Measurements from ENCODE around the gene CDH4. TPM values are rescaled to one million over a fixed set of nuclear protein-coding genes. Genes with fewer than 3 reads are reported as not detected.

Gene CDH4
- total RNA-seq, 1 experiment from 2014 or later, result 25.0 TPM

DNA sequence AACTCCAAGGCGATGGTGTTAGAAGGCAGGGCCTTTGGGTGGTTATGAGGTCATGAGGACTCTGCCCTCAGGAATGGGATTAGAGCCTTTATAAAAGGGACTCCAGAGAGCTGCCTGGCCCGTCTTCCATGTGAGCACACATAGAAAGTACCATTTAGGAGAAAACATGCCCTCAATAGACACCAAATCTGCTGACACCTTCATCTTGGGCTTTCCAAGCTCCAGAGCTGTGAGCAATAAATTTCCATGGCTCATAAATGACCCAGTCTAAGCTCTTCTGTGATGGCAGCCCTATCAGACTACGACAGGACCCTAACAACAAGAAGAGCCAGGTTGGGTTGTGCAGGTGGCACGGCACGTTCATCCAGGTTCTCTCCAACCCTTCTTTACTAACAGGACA is 189.5 kb downstream of the CDH4 start:
- TF ChIP-seq, protein P1, sequence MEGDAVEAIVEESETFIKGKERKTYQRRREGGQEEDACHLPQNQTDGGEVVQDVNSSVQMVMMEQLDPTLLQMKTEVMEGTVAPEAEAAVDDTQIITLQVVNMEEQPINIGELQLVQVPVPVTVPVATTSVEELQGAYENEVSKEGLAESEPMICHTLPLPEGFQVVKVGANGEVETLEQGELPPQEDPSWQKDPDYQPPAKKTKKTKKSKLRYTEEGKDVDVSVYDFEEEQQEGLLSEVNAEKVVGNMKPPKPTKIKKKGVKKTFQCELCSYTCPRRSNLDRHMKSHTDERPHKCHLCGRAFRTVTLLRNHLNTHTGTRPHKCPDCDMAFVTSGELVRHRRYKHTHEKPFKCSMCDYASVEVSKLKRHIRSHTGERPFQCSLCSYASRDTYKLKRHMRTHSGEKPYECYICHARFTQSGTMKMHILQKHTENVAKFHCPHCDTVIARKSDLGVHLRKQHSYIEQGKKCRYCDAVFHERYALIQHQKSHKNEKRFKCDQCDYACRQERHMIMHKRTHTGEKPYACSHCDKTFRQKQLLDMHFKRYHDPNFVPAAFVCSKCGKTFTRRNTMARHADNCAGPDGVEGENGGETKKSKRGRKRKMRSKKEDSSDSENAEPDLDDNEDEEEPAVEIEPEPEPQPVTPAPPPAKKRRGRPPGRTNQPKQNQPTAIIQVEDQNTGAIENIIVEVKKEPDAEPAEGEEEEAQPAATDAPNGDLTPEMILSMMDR (IDR thresholded peaks at IDR 0.05; ENCODE audit: unreplicated experiment), result no peak
- H3K27me3 Mint-ChIP-seq (ENCODE audit: insufficient read depth, unreplicated experiment), result no peaks in the 10 kb centered on the region
- H3K4me3 Mint-ChIP-seq (ENCODE audit: unreplicated experiment), result no peak overlapping the region
- intact Hi-C loops (cut with micrococcal nuclease), result no loop called here
- no peak for DNase-seq (ENCODE audit: unreplicated experiment)
- BruUV-seq (replicated peaks), result no TSS peak
- H3K4me1 Mint-ChIP-seq (ENCODE audit: insufficient read depth, unreplicated experiment), result peaks cover 13% of the 10 kb centered on the region
- H3K36me3 Mint-ChIP-seq (ENCODE audit: insufficient read depth, unreplicated experiment), result no peaks in the 10 kb centered on the region
- H3K27ac Mint-ChIP-seq (ENCODE audit: low read depth, unreplicated experiment), result no peak overlapping the region
- CTCF ChIA-PET, result interaction anchor here (0.6 kb wide), 2 partner anchors 454 to 458 kb away, joined by 3 read pairs; no protein-coding TSS in a partner anchor
- no peaks in the 10 kb centered on the region for H3K9me3 Mint-ChIP-seq (ENCODE audit: unreplicated experiment)
- POLR2A ChIA-PET, result interaction anchor here (0.6 kb wide), 2 partner anchors 1141 to 1935 kb away, joined by 3 read pairs; no protein-coding TSS in a partner anchor

DNA sequence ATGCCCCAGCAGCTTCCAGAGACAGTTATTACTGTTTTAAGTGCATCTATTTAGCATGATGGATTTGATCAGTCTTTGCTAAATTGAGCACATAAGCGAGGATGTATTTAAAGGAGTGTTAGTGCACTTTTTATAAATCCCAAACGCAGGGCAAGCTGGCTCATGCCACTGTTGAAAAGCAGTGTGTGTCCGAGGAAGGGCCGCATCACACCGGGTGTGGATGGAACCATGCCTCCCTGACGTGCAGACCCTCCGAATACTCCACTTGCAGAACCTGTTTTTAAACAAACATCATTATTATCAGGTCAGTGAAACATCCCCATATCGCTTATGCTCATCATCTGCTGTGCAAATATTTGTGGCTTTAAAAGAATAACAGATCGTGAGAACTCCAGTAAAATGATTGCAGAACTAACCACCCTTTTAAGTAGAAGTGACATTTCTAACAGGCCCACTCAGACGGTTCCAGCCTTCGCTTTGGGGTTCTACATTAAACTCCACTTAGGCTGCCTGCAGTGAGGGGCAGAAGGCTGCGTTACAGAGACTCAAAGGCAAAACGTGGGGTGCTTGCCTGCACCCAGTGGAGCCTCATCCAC is 190.1 kb downstream of the CDH4 start:
- no TSS peak for BruUV-seq (replicated peaks)
- TF ChIP-seq, protein P1 (IDR thresholded peaks at IDR 0.05; ENCODE audit: unreplicated experiment), result no peak
- CTCF ChIA-PET, result no interaction called here
- no peaks in the 10 kb centered on the region for H3K9me3 Mint-ChIP-seq (ENCODE audit: unreplicated experiment)
- intact Hi-C loops (cut with micrococcal nuclease), result no loop called here
- peaks cover 6% of the 10 kb centered on the region for H3K4me1 Mint-ChIP-seq (ENCODE audit: insufficient read depth, unreplicated experiment)
- H3K27me3 Mint-ChIP-seq (ENCODE audit: insufficient read depth, unreplicated experiment), result no peaks in the 10 kb centered on the region
- POLR2A ChIA-PET, result no interaction called here
- H3K4me3 Mint-ChIP-seq (ENCODE audit: unreplicated experiment), result no peak overlapping the region
- no peak for DNase-seq (ENCODE audit: unreplicated experiment)
- H3K27ac Mint-ChIP-seq (ENCODE audit: low read depth, unreplicated experiment), result no peak overlapping the region
- no peaks in the 10 kb centered on the region for H3K36me3 Mint-ChIP-seq (ENCODE audit: insufficient read depth, unreplicated experiment)

DNA sequence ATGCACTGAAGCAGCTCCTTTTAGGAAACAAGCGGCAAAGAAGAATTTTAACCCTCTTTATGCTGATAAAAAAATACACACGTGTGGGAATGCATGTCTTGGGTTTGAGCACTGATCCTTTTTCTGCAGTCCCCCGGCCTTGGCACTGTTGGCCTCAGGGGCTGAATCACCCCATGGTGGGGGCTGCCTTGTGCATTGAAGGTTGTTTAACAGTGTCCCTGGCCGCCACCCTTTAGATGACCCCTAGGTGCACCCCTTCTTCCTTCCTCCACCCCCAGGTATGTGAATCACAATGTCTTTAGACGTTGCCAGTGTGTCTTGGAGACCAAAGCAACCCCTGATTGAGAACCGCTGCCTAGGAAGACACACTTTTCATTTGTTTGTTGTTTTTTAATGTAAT is 190.7 kb downstream of the CDH4 start:
- H3K36me3 Mint-ChIP-seq (ENCODE audit: insufficient read depth, unreplicated experiment), result no peaks in the 10 kb centered on the region
- H3K27me3 Mint-ChIP-seq (ENCODE audit: insufficient read depth, unreplicated experiment), result no peaks in the 10 kb centered on the region
- peaks cover under 1% of the 10 kb centered on the region for H3K4me1 Mint-ChIP-seq (ENCODE audit: insufficient read depth, unreplicated experiment)
- H3K27ac Mint-ChIP-seq (ENCODE audit: low read depth, unreplicated experiment), result no peak overlapping the region
- no TSS peak for BruUV-seq (replicated peaks)
- CTCF ChIA-PET, result no interaction called here
- no peak overlapping the region for H3K4me3 Mint-ChIP-seq (ENCODE audit: unreplicated experiment)
- intact Hi-C loops (cut with micrococcal nuclease), result no loop called here
- TF ChIP-seq, protein P1 (IDR thresholded peaks at IDR 0.05; ENCODE audit: unreplicated experiment), result no peak
- no peaks in the 10 kb centered on the region for H3K9me3 Mint-ChIP-seq (ENCODE audit: unreplicated experiment)
- POLR2A ChIA-PET, result no interaction called here
- no peak for DNase-seq (ENCODE audit: unreplicated experiment)

DNA sequence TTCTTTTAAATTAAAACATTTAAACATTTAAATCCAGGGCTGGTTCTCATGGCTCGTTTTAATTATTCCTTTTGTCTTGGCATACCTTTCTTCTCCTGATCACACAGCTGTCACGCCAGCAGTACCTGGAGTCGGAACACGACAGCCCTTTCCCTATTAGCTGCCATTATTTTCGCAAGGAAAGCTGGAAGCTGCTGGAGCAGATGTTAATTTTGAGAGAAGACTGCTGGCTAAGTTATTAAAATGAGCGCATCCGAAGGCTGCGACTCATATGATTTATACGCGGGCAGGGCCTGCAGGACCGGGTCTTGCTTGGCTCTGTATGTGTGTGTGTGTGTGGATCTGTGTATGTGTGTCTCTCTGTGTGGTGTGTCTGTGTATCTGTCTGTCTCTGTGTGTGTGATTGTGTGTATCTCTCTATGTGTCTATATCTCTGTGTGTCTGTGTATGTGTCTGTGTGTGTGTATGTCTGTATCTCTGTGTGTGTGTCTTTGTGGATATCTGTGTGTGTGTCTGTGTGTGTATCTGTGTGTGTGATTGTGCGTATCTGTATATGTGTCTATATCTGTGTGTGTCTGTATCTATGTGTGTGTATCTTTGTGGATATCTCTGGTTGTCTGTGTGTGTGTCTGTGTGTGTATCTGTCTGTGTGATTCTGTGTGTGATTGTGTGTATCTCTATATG is 191.5 kb downstream of the CDH4 start:
- TF ChIP-seq, protein P1 (IDR thresholded peaks at IDR 0.05; ENCODE audit: unreplicated experiment), result no peak
- intact Hi-C loops (cut with micrococcal nuclease), result no loop called here
- no peak overlapping the region for H3K4me3 Mint-ChIP-seq (ENCODE audit: unreplicated experiment)
- ChIA-PET POLR2A (no interaction called here), CTCF (interaction anchor here (0.6 kb wide), 1 partner anchor 42 kb away, joined by 4 read pairs; no protein-coding TSS in a partner anchor)
- BruUV-seq (replicated peaks), result no TSS peak
- no peak overlapping the region for H3K27ac Mint-ChIP-seq (ENCODE audit: low read depth, unreplicated experiment)
- no peaks in the 10 kb centered on the region for H3K4me1 Mint-ChIP-seq (ENCODE audit: insufficient read depth, unreplicated experiment)
- DNase-seq (ENCODE audit: unreplicated experiment), result no peak
- no peaks in the 10 kb centered on the region for H3K27me3 Mint-ChIP-seq (ENCODE audit: insufficient read depth, unreplicated experiment)
- H3K9me3 Mint-ChIP-seq (ENCODE audit: unreplicated experiment), result no peaks in the 10 kb centered on the region
- no peaks in the 10 kb centered on the region for H3K36me3 Mint-ChIP-seq (ENCODE audit: insufficient read depth, unreplicated experiment)

Data from MCF 10A (cell line).